Adipose tissue (tissue), 3 donors: ENCODE results near the gene CYSRT1. TPM values are rescaled to one million over a fixed set of nuclear protein-coding genes. Genes with fewer than 3 reads are reported as not detected.
"Not testable (repeated sequence)": the region's sequence is repeated elsewhere in the genome, so short reads cannot be mapped to it uniquely, and the experiment has no call there.

Experiments used
- H3K27ac ChIP-seq: one replicate; pipeline ENCODE4 v1.5.1; 2013; ENCODE audit warnings: low read depth, low read length
- WGBS, 3 donors: extraction: QIAGEN DNeasy Blood & Tissue Kit; methylation state at CpG; one replicate each; pipeline ENCODE4 v1.1.7; 2013; 5-methylcytosine and 5-hydroxymethylcytosine counted together
- polyA plus RNA-seq, 3 donors: library from polyadenylated mRNA; stranded (reverse); fragments of 200-250 nt; gene quantifications; one replicate each; pipeline ENCODE4 v1.2.3, GENCODE V29; 2013
- donor health status: healthy with polysubstance abuse.
- donor health status: Bipolar disorder and iron deficiency.
- donor health status: healthy.

The CYSRT1 gene
- polyA plus RNA-seq, 3 donors, result 0.20 to 0.88 TPM; not detected in 1

DNA sequence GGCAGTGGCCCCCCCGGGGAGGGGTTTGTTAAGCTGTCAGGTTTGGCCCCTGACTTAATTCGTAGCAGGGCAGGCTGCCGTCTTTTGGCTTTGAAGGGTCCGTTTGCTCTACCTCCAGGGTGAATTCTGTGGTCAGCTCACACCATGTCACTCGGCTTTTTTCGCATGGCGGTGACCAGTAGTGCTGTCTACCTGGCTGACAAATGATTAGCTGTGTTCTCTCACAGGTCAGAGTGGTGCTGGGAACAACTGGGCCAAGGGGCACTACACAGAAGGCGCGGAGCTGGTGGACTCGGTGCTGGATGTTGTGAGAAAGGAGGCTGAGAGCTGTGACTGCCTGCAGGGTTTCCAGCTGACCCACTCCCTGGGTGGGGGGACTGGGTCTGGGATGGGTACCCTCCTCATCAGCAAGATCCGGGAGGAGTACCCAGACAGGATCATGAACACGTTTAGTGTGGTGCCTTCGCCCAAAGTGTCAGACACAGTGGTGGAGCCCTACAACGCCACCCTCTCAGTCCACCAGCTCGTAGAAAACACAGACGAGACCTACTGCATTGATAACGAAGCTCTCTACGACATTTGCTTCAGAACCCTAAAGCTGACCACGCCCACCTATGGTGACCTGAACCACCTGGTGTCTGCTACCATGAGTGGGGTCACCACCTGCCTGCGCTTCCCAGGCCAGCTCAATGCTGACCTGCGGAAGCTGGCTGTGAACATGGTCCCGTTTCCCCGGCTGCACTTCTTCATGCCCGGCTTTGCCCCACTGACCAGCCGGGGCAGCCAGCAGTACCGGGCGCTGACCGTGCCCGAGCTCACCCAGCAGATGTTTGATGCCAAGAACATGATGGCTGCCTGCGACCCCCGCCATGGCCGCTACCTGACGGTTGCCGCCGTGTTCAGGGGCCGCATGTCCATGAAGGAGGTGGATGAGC is 17.6 kb downstream of the CYSRT1 start:
- WGBS, 3 donors, result 43 to 83% (median 73%) methylated on average over 36 of the region's 36 CpGs
- H3K27ac ChIP-seq, result peak overlapping the region; percentile 52

DNA sequence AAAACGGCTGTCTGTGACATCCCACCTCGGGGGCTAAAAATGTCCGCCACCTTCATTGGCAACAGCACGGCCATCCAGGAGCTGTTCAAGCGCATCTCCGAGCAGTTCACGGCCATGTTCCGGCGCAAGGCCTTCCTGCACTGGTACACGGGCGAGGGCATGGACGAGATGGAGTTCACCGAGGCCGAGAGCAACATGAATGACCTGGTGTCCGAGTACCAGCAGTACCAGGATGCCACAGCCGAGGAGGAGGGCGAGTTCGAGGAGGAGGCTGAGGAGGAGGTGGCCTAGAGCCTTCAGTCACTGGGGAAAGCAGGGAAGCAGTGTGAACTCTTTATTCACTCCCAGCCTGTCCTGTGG is 18.3 kb downstream of the CYSRT1 start:
- not testable (repeated sequence) for H3K27ac ChIP-seq
- 66 to 94% (median 91%) methylated on average over 15 to 18 of the region's 18 CpGs for WGBS, 3 donors

DNA sequence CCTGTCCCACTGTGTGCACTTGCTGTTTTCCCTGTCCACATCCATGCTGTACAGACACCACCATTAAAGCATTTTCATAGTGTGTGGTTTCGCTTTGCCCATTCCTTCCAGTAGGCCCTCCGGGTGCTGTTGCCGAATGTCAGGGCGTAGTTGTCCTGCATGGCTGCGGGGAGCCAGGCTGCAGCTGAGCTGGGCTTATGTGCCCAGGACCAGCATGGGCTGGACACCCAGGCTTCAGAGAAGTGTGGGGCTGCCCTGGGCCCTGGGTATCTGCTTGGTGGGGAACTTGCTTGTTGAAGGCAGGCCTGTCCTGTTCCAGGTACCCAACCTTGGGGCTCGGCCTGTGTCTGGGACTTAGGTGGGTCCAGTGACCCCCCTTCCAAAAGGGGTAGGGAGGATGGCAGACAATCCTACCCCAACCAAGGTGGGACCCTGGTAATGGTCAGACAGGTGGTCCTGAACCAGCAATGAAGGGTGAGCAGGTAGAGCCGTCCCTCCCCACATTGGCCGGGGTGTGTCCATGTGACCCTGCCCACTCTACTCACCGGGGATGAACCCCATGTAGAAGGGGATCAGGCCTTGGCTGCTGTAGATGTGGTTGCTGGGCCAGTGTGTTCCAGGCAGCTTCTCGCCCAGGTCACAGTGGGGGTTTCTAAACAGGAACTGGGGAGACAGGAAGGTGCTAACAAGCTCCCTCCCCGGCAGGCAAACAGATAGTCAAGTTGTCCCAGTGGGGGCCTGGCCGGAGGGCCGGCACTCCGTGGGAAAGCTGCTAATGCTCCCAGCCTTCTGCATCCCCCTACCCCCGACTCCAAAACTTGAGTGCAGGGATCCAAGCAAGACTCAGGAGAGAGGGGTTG is 18.9 kb downstream of the CYSRT1 start:
- 56 to 71% (median 68%) methylated on average over 15 of the region's 15 CpGs for WGBS, 3 donors
- no peak overlapping the region for H3K27ac ChIP-seq

DNA sequence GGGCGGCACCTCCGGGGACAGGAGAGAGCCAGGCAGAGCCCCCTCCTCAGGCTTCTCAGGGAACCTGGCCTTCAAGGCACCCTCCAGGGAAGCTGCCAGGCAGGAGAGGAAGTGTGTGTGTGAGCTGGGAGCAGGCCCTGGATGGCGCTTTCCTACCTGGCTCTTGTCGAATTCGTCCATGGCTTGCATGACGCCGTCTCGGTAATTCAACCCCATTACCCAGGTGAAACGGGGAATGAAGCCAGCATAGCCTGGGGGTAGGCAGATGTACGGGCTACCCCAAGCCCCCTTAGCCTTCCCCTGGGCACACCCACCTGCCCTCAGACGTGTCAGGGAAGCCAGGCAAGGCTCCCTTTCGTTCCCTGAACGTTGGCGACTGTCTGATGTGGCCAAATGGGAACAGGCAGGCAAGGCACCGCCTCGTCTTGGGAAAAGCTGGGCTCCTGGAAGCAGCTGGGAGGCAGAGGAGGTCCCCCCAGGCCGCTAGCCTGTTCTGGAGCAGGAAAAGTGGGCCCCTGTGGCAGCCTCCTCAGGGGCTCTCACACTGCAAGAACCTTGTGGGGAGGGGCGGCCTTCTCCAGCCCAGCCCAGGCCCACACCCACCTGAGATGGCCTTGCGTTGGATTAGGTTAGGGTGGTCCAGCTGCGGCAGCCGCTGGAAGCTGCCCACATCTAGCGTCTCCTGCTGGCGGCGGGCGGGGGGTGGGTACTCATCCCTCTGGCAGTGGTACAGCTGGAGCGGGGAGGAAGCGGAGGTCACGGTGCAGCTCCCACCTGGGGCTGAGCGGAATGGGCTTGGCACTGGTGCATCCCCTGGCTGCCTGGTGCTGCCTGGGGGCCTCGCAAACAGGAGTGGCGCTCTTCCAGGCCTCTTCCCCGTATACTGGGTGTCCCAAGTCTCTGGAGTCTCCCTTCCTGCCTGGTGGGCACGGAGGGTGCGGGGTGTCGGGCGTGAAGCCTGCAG is 19.8 kb downstream of the CYSRT1 start:
- WGBS, 3 donors, result 66 to 68% (median 67%) methylated on average over 33 to 36 of the region's 36 CpGs
- H3K27ac ChIP-seq, result no peak overlapping the region

DNA sequence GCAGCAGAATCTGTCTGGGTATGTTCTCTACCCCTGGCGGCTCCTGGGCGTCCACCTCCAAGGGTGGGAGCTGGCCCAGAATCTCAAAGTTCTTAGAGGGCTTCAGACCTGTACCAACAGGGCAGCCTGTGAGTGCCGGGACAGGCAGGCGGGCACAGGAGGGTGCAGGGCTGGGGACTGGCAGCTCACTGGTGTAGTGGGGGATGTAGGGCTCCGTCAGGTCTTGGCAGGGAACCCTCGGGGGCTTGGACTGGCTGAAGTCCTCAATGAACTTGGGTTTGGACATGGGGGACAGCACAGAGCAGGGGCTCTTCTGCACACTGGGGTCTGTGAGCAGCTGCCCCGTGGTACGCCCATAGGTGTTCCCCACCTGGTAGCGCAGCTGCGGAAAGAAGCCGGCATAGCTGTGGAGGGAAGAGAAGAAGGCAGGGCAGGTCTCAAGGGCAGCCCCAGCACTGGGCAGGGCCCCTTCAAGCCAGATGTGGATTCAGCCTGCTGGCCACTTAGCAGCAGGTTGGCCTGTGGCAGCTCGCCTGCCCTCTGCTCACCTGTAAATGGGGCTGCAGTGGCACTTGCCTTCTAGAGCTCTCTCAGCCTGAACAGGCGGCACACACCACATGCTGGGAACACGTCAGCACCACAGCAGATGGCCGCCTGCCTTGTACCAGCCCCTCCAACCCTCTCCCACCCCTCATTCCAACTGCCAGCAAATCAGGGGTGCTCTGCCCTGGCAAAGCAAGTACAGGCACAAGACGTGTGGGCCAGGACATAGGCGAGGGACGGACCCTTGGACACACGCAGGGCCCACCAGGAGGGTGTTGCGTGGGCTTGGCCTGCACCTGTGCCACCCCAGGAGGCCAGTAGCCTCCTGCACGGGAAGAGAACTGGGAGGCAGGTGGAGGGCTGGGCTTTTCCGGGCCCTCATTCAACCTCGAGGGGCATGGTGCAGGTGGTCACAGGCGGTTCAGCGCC is 20.8 kb downstream of the CYSRT1 start:
- 88 to 92% (median 92%) methylated on average over 23 to 25 of the region's 25 CpGs for WGBS, 3 donors

DNA sequence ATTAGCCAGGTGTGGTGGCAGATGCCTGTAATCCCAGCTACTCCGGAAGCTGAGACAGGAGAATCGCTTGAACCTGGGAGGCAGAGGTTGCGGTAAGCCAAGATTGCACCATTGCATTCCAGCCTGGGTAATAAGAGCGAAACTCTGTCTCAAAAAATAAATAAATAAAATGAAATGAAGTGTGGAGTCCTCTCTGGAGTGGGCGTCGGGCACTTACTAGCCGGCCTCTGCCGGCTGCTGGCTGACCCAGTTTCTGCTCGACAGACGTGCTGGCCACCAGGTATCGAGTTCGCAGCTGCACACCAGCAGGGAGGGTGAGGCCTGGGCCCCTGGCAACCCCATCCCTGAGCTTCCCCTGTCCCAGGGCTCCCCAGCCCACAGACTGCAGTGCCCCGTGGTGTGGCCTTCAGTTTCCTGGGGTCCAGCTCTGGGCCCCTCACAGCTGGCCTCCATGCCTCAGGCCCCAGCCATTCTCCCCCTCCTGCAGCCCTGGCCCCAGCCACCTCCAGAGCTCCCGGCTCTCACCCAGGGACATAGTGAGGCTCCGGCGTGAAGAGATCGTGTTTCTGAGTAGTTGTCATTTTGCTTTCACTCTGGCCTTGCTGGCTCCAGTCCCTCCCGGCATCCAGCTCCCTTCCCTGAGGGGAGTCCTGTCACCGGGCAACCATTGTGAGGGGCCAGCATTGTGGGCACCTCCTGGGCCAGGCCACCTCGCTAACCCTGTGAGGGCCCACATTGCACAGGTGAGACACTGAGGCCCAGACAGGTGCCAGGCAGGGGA is 22.4 kb downstream of the CYSRT1 start:
- WGBS, 3 donors, result 75 to 84% (median 77%) methylated on average over 20 of the region's 20 CpGs

More for the DNA sequence above, 20.8 kb downstream of the CYSRT1 start:
- H3K27ac ChIP-seq, result no peak overlapping the region

DNA sequence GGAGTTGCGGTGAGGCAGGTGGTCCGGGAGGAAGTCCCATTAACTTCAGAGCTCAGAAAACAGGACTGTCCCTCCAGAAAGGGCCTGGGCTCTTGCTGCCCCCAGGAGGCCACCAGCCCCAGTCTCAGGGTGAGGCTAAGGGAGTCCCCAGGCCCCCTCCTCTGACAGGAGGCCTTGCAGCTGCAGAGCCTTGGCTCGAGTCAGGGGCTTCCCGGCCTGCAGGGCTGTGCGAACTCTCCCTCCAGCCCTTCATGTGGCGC is 22.9 kb downstream of the CYSRT1 start:
- no peak overlapping the region for H3K27ac ChIP-seq
- 83 to 93% (median 88%) methylated on average over 6 of the region's 6 CpGs for WGBS, 3 donors

More for the DNA sequence above, 22.4 kb downstream of the CYSRT1 start:
- no peak overlapping the region for H3K27ac ChIP-seq

DNA sequence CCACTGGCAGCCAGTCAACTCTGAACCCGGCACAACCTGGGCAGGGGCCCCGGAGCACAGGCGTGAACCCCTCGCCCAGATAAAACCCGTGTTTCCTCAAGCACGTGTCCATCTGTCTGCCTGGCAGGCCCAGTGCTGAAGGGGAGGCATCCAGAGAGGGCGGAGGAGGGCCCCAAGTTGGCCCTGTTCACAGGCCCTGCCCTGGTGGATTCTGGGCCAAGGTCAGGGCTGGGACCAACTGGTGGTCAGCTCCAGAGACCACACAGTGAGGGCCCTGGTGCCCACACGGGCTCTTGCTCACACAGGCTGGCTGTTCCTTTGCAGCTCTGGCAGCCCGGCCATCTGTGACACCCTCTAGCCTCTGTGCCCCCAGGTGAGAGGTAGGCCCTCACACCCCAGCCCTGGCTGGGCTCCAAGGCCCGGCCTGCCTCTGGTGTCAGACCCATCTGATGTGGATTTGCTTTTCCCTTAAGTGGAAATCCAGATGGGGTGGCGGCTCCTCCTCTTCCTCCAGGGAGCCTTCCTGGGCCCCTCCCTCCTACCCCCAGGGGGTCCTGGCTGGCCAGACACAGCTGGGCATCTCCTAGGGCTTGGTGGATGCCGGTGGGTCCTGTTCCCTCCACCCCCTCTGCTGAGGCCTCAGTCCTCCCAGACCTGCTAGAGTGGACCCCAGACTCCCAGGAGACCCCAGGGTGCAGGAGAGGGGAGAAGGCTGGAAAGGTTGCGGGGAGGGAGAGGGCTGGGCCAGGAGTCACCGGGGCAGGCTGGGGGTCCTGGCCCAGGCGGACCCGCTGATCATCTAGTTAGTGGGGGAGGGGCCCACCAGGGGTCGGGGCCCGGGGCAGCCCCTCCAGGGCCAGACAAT is 25.6 kb downstream of the CYSRT1 start:
- WGBS, 3 donors, result 53 to 64% (median 61%) methylated on average over 12 to 18 of the region's 18 CpGs
- no peak overlapping the region for H3K27ac ChIP-seq

DNA sequence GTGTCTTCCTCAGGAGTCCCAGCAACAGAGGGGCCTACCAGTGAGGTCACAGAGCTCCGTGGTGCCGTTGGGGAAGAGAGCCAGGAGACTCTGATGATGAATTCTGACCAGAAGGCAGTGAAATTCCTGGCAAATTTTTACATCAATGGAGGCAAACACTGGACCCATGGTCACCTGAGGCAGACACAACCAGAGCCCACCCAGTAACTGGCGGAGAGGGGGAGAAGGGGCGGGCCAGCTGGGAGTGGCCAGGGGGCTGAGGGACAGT is 26.2 kb downstream of the CYSRT1 start, which contains the start of gene STPG3:
TSS of gene STPG3 (plus strand) at position 93 of the 268 bp plus-strand sequence. CDS start at position 94, 1 bp downstream.
- H3K27ac ChIP-seq, result no peak within 1 kb of the TSS
- 50 to 74% (median 53%) methylated on average over 2 to 4 of the region's 4 CpGs for WGBS, 3 donors

DNA sequence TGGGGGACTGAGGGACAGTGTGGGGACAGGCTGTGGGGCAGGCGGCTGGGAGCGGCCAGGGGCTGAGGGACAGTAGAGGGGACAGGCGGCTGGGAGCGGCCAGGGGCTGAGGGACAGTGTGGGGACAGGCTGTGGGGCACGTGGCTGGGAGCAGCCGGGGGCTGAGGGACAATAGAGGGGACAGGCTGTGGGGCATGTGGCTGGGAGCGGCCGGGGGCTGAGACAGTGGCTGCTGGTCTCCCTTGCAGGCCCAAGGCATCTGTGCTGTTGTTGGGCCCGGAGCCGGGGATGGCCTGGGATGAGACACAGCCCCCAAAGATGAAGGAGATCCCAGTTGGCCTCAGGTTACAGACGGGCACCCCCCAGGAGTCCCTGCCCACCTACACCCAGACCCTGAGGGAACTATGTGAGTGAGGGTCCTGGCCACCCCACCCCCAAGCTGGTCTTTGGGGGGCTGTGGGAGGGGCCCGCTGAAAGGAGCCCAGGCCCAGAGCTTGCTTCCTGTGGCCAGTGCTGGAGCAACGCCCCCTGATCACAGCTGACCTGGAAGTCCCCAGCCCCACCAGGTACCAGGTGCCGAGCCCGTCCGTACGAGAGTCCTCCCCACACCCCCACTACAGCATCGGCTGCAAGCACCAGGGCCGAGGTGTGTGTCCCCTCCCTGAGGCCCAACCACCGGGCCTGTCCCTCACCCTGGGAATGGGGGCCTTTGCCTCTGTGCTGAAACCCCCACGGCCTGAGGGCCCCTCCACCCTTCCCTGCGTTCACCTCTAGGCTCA is 26.7 kb downstream of the CYSRT1 start:
- WGBS, 3 donors, result 84 to 95% (median 88%) methylated on average over 18 to 22 of the region's 22 CpGs
- H3K27ac ChIP-seq, result no peak overlapping the region

DNA sequence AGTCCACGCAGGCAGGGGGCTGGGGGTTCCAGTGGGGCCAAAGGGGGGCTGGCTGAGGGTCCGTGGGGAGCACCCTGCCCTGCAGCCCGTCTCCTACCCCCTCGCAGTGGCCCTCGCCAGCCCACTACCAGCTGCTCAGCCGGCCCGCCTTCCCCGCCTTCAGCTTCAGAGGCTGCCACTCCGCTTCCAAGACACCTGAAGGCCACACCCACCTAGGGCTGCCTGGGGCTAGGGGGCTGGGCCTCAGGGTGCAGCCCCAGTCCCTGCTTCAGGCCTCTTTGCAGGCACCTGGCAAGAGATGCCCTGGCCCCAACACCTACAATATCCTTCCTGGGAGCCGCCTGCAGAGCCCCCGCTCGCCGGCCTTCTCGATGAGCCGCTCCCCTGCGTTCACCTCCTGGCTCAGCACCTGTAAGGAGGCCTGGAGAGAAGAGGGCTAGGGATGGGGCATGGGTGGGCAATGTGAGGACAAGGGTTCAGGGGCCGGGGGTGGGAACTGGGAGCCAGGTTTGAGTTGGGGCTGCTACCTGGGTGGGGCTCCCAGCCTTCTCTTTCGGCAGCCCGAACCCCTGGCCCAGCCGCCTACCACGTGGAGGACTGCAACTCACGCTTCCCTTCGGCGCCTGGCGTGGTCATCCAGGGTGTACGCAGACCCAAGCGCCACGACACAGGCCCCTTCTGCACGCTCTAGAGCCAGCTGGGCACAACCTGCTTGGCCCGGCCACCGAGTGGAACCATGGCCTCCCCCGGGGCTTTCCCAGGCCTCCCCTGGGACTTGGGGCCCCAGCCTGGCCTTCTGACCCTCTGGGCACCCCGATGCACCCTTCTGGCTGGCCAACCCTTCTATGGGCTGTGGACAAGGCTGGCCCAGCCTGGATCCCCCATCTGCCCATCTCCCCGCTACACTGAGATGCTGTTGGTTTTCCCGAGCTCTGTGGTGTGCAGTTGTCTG is 27.9 kb downstream of the CYSRT1 start:
- 77 to 91% (median 90%) methylated on average over 30 to 35 of the region's 35 CpGs for WGBS, 3 donors
- no peak overlapping the region for H3K27ac ChIP-seq

DNA sequence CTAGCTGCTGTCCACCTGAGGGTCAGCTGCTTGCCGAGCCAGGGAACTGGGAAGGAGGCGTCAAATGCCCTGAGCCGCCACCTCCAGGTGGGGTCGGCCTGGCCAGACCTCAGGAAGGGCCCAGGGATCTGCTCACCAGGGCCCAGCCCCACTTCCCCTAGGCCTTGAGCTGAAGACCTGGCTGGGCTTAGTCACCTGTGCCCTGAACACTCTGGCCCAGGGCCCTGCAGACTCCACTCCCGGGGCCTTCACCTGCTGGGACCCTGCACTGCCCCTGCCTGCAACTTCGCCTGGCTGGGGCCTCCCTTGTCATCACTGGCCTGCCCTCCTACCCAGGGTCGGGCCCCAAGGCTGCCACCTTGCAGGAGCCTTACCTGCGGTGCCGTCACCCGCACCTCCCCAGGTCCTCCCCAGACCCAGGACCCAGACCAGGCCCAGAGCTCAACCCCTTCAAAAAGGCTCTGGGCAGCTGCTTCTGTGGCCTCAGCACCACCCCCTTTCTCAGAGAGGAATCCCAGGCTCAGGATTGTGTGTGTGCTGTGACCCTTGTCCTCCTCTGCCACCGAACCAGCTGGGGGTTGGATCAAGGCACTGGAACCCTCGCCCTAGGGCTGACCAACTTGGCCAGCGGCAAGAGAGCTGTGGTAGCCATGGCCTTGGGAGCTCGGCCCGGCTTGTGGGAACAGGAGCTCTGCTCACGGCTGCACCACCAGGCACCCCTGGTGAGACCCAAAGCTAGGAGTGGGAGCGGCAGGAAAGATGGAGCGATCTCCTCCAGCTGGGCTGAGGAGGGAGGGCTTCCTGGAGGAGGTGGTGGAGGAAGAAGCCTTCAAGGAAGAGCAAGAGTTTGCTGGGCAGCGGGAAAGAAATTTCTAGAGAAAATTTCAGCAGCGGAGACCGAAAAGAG is 29.0 kb downstream of the CYSRT1 start:
- 34 to 76% (median 66%) methylated on average over 21 of the region's 21 CpGs for WGBS, 3 donors
- no peak overlapping the region for H3K27ac ChIP-seq
